Choroid plexus epithelial cell (primary cell): Measurements from ENCODE around the gene CTRB2.
"Not testable (repeated sequence)": the region's sequence is repeated elsewhere in the genome, so short reads cannot be mapped to it uniquely, and the experiment has no call there.

Experiments used
- DNase-seq: peaks from one replicate; pipeline ENCODE4 v3.0.0-alpha.2; 2010; ENCODE audit warnings: low read depth
- H3K4me3 ChIP-seq: 2 replicates; pipeline ENCODE4 v1.5.1; 2011; ENCODE audit warnings: low read depth, mild to moderate bottlenecking, control low read depth, low read length, moderate library complexity
- TF ChIP-seq, protein P1 (sequence below): conservative IDR thresholded peaks from 2 replicates; pipeline ENCODE4 v1.5.1; 2011; ENCODE audit warnings: low read depth, mild to moderate bottlenecking, control low read depth, inconsistent platforms, low read length, moderate library complexity

The CTRB2 gene

DNA sequence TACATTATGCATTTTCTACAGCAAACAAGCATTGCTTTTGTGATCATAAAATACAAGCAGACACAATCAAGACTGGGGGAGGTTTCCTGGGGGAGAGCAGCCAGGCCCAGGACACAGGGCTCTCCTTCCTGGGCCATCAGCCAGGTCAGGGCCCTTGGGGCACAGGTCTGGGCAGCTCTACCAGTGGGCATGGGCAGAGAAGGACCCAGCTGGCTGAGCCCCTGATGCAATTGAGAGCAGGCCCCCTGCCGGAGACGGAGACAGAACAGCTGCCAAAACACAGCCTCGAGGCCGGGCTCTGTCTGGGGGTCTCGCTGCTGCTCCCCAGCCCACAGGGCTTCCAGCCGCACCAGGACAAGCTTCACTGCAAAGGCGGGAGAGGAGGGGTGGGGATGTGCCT lies 33.7 kb upstream of the CTRB2 start:
- H3K4me3 ChIP-seq, DNase-seq: not testable (repeated sequence)
- TF ChIP-seq, protein P1, sequence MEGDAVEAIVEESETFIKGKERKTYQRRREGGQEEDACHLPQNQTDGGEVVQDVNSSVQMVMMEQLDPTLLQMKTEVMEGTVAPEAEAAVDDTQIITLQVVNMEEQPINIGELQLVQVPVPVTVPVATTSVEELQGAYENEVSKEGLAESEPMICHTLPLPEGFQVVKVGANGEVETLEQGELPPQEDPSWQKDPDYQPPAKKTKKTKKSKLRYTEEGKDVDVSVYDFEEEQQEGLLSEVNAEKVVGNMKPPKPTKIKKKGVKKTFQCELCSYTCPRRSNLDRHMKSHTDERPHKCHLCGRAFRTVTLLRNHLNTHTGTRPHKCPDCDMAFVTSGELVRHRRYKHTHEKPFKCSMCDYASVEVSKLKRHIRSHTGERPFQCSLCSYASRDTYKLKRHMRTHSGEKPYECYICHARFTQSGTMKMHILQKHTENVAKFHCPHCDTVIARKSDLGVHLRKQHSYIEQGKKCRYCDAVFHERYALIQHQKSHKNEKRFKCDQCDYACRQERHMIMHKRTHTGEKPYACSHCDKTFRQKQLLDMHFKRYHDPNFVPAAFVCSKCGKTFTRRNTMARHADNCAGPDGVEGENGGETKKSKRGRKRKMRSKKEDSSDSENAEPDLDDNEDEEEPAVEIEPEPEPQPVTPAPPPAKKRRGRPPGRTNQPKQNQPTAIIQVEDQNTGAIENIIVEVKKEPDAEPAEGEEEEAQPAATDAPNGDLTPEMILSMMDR: peak; percentile 19

DNA sequence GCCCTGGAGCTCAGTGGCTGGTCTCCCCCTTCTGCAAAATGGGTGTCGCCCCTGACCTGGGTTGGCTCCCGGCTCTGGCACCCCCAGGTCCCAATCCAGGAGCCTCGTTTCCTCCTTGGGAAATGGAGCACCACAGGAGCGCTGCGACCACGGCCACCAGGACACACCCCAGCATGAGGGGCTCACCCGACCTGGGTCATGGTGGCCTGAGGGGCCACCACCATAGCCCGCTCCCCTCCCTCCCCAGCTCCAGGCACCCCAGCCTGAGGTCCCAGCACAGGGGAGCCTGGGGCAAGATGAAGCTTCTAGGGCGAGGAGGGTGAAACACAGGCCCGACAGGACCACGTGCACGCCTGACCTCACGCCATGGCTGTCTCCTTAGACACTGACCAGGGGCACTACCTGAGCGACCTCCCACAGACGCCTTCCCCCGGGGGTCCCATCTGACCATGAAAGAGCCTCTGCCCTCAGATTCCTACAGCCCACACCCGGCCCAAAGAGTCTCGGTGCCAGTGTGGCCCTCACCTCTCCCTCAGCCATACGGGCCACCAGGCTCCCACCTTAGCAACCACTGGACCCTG lies 32.7 kb upstream of the CTRB2 start:
- TF ChIP-seq, protein P1: no peak
- no peak overlapping the region for H3K4me3 ChIP-seq
- DNase-seq: no peak

DNA sequence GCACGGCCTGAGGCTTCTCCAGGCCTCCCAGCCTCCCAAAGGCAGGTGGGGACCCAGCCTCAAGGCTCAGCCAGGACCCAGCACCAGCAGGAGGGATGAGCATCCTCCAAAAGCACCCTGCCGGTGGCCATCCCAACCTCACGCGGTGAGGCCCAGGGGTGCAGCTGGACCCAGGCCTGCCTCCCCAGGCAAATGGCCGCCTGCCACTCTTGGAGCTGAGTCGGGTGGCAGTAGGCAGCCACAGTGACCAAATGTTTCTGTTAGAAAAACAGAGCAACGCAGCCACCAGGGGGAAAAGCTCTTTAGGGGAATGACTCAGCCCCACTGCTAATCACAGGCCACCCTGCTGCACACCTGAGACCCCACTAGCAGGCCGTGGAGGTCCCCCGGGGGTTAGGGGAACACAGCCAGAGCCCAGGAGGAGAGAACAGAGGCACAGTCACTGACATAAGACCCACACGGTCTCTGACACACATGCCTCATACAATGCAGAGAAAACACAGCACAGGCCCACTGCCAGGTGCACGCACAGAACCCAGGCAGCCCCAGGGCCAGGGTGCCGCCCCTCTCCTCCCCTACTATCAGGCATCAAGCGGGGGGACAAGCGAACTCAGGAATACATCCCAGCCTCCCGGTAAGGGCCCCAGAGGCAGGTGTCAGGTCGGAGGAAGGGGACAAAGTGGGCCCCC lies 32.0 kb upstream of the CTRB2 start:
- no peak overlapping the region for H3K4me3 ChIP-seq
- TF ChIP-seq, protein P1: peak; percentile 37

GRCh38 chr16:75238132-75238852 lies 31.3 kb upstream of the CTRB2 start:
- DNase-seq: peak; percentile 92
- TF ChIP-seq, protein P1: peak; percentile 11
- no peak overlapping the region for H3K4me3 ChIP-seq

More for the DNA sequence above, 32.0 kb upstream of the CTRB2 start:
- no peak for DNase-seq

DNA sequence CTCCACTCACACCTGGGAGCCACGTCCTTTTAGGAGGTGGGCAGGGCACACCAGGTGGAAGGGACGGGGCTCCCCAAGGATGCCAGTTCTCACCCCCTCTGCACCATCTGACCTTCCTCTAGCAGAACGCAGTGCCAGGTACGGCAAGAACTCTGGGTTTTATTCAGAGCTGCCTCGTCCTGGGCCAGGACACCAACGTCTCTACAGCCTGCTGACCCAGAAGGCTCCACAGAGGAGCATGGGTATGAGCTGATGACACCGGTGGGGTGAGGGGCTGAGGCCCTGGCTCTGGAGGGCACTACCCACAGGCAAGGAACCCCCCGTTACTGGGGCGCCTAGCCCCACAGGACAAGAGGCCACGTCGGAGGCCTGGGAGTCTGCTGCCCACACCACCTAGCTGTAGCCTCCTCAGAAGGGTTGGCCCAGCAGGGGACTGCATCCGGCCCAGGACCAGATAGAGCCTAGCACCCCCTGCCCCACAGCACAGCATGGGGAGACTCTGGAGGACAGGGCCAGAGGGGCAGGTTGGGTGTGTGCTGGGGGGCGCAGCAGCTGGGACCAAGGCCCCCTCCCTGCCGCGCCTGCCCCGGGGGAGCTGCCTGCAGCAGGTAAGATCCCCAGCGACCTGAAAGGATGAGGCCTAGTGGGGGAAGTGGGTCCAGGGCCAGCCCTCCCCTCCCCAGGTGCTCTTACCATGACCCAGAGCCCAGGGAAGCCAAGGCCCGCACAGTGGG lies 30.6 kb upstream of the CTRB2 start:
- DNase-seq: no peak
- no peak overlapping the region for H3K4me3 ChIP-seq
- TF ChIP-seq, protein P1: no peak

- DNase-seq: no peak
- TF ChIP-seq, protein P1: no peak
- H3K4me3 ChIP-seq: no peak overlapping the region
Measured at GRCh38 chr16:75236736-75237397, 29.9 kb upstream of the CTRB2 start.
